ENCODE results near the gene DEPDC5.

DEPDC5 gene

GRCh38 chr22:31897842-31898805 lies 144.3 kb downstream of the DEPDC5 start:
- DNase-seq = no peak

GRCh38 chr22:31898926-31899325 lies 145.1 kb downstream of the DEPDC5 start:
- no peak for DNase-seq

- no peak for DNase-seq
Observed at GRCh38 chr22:31899669-31900068, 145.8 kb downstream of the DEPDC5 start.

- no peak for DNase-seq
Observed at GRCh38 chr22:31901388-31902137, 147.7 kb downstream of the DEPDC5 start.

- DNase-seq = no peak
Observed at GRCh38 chr22:31904651-31905050, 150.8 kb downstream of the DEPDC5 start.

- no peak for DNase-seq
Observed at GRCh38 chr22:31905356-31905755, 151.5 kb downstream of the DEPDC5 start.

- no peak for DNase-seq
Observed at GRCh38 chr22:31906086-31906485, 152.3 kb downstream of the DEPDC5 start.

GRCh38 chr22:31906569-31906968 lies 152.8 kb downstream of the DEPDC5 start:
- no peak for DNase-seq

- DNase-seq = no peak
Observed at GRCh38 chr22:31909977-31910376, 156.2 kb downstream of the DEPDC5 start.

GRCh38 chr22:31911565-31912406 lies 158.0 kb downstream of the DEPDC5 start:
- no peak for DNase-seq

GRCh38 chr22:31912407-31912743 lies 158.6 kb downstream of the DEPDC5 start:
- no peak for DNase-seq

GRCh38 chr22:31915586-31915985 lies 161.8 kb downstream of the DEPDC5 start:
- no peak for DNase-seq

- DNase-seq = no peak
Observed at GRCh38 chr22:31917227-31917921, 163.6 kb downstream of the DEPDC5 start.

- DNase-seq = no peak
Observed at GRCh38 chr22:31919730-31920129, 165.9 kb downstream of the DEPDC5 start.

GRCh38 chr22:31920306-31920705 lies 166.5 kb downstream of the DEPDC5 start:
- DNase-seq = no peak

- DNase-seq = no peak
Observed at GRCh38 chr22:31921106-31921505, 167.3 kb downstream of the DEPDC5 start.

GRCh38 chr22:31922534-31922933 lies 168.7 kb downstream of the DEPDC5 start:
- DNase-seq = no peak

- DNase-seq = no peak
Observed at GRCh38 chr22:31923136-31923535, 169.3 kb downstream of the DEPDC5 start.

- no peak for DNase-seq
Observed at GRCh38 chr22:31923747-31924146, 169.9 kb downstream of the DEPDC5 start.

- DNase-seq = no peak
Observed at GRCh38 chr22:31925056-31925455, 171.2 kb downstream of the DEPDC5 start.

GRCh38 chr22:31926024-31926423 lies 172.2 kb downstream of the DEPDC5 start:
- no peak for DNase-seq

GRCh38 chr22:31926969-31927368 lies 173.2 kb downstream of the DEPDC5 start:
- no peak for DNase-seq

- no peak for DNase-seq
Observed at GRCh38 chr22:31927562-31927961, 173.7 kb downstream of the DEPDC5 start.
